Lower leg skin (tissue), 4 donors: Measurements from ENCODE around the gene DNAH1. TPM values are rescaled to one million over a fixed set of nuclear protein-coding genes. Genes with fewer than 3 reads are reported as not detected.

Source experiments
- DNase-seq, 2 donors: peaks; one replicate each; pipeline ENCODE4 v3.0.0-alpha.2; 2019; ENCODE audit warnings: low spot score in 2 of 2
- H3K4me3 ChIP-seq: fragments of 200-600 bp; sonication (generic); 2 replicates; pipeline ENCODE4 v1.5.1; 2017; ENCODE audit warnings: mild to moderate bottlenecking, low read depth; ENCODE audit not compliant: poor library complexity, severe bottlenecking
- POLR2A ChIP-seq, 2 donors: fragments of 450-650 bp; IDR thresholded peaks; one replicate each; pipeline ENCODE4 v1.6.1; 2016 to 2017; ENCODE audit warnings: antibody characterized with exemption in 2 of 2, mild to moderate bottlenecking in 1 of 2, moderate library complexity in 1 of 2
- WGBS, 2 donors: methylation state at CpG; one replicate each; pipeline ENCODE4 v1.1.5; 2018; 5-methylcytosine and 5-hydroxymethylcytosine counted together
- intact Hi-C: fragments of 100-400 bp; cut with DNase I; formaldehyde crosslinking; loops from one replicate; pipeline ENCODE4 v1.15.0; 2023; ENCODE audit warnings: low total_unique reads
- total RNA-seq, 4 donors: library from RNA; depleted of rRNA; stranded (reverse); fragments of >200 nt; gene quantifications; one replicate each; pipeline ENCODE4 v1.1.0, GENCODE V29; 2016
- TF ChIP-seq, protein P1 (sequence below), 3 donors: fragments of 450-650 bp; IDR thresholded peaks; one replicate each; pipeline ENCODE4 v1.5.1; 2016; ENCODE audit warnings: antibody characterized with exemption in 3 of 3, mild to moderate bottlenecking in 3 of 3, moderate library complexity in 2 of 3

DNAH1 gene
- total RNA-seq, 4 donors from 2014 or later: 2.0 to 5.9 (median 5.0) TPM

DNA sequence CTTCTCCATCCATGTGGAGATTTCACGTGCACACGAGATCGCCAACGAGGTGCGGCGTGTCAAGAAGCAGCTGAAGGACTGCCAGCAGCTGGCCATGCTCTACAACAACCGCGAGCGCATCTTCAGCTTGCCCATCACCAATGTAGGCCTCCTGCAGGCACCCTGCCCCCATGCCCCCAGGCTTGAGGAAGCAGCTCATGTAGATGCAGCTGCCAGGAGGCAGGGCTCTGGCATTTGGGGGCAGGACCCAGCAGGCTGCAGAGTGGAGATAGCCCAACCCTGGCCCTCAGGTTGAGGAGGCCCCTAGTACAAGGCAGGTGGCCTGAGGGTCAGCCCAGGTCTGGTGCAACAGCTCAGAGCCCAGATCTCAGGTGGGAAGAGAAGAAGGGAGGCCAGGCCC, 36.4 kb downstream of the DNAH1 start:
- H3K4me3 ChIP-seq: no peak overlapping the region
- no peak for TF ChIP-seq POLR2A (IDR thresholded peaks at IDR 0.05)
- TF ChIP-seq, protein P1, sequence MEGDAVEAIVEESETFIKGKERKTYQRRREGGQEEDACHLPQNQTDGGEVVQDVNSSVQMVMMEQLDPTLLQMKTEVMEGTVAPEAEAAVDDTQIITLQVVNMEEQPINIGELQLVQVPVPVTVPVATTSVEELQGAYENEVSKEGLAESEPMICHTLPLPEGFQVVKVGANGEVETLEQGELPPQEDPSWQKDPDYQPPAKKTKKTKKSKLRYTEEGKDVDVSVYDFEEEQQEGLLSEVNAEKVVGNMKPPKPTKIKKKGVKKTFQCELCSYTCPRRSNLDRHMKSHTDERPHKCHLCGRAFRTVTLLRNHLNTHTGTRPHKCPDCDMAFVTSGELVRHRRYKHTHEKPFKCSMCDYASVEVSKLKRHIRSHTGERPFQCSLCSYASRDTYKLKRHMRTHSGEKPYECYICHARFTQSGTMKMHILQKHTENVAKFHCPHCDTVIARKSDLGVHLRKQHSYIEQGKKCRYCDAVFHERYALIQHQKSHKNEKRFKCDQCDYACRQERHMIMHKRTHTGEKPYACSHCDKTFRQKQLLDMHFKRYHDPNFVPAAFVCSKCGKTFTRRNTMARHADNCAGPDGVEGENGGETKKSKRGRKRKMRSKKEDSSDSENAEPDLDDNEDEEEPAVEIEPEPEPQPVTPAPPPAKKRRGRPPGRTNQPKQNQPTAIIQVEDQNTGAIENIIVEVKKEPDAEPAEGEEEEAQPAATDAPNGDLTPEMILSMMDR (IDR thresholded peaks at IDR 0.05): no peak
- DNase-seq: no peak
- intact Hi-C loops: no loop called here
- WGBS, 2 donors: 92 to 96% methylated on average over 9 of the region's 9 CpGs

DNA sequence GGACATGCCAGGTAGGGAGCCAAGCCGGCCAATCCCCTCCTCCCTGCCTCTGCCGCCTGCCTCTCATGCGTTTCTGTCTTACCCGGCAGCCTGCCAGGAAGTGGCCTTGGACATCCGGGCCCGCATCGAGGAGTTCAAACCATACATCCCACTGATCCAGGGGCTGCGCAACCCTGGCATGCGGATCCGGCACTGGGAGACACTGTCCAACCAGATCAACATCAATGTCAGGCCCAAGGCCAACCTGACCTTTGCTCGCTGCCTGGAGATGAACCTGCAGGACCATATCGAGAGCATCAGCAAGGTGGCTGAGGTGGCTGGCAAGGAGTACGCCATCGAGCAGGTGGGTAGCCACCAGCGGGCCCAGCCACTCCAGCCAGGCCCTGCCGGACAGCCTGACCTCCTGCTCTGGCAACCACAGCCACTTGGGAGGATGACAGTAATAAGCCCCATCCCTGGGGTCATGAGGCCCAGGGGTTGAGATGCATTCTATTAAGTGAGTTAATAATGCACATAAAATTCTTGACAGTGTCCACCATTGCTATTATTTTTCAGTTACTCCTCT, 37.3 kb downstream of the DNAH1 start:
- no peak for DNase-seq
- TF ChIP-seq, protein P1 (IDR thresholded peaks at IDR 0.05): no peak
- TF ChIP-seq POLR2A (IDR thresholded peaks at IDR 0.05): no peak
- H3K4me3 ChIP-seq: no peak overlapping the region
- WGBS, 2 donors: 95% methylated on average over 16 of the region's 16 CpGs
- intact Hi-C loops: no loop called here

GRCh38 chr3:52354676-52355075, 38.6 kb downstream of the DNAH1 start:
- intact Hi-C loops: no loop called here
- H3K4me3 ChIP-seq: no peak overlapping the region
- DNase-seq: no peak
- TF ChIP-seq, protein P1 (IDR thresholded peaks at IDR 0.05): no peak
- no peak for TF ChIP-seq POLR2A (IDR thresholded peaks at IDR 0.05)
- 91 to 92% methylated on average over 12 of the region's 12 CpGs for WGBS, 2 donors

GRCh38 chr3:52355526-52355925, 39.4 kb downstream of the DNAH1 start:
- no peak overlapping the region for H3K4me3 ChIP-seq
- DNase-seq: no peak
- TF ChIP-seq POLR2A (IDR thresholded peaks at IDR 0.05): no peak
- TF ChIP-seq, protein P1 (IDR thresholded peaks at IDR 0.05): no peak
- intact Hi-C loops: no loop called here
- WGBS, 2 donors: 86 to 92% methylated on average over 10 to 11 of the region's 11 CpGs

GRCh38 chr3:52356126-52356525, 40.0 kb downstream of the DNAH1 start:
- 87 to 88% methylated on average over 4 of the region's 4 CpGs for WGBS, 2 donors
- H3K4me3 ChIP-seq: no peak overlapping the region
- no peak for DNase-seq
- intact Hi-C loops: no loop called here
- TF ChIP-seq, protein P1 (IDR thresholded peaks at IDR 0.05): no peak
- no peak for TF ChIP-seq POLR2A (IDR thresholded peaks at IDR 0.05)
